Subcutaneous adipose tissue (tissue), 4 donors: Measurements from ENCODE around the gene SIL1. TPM values are rescaled to one million over a fixed set of nuclear protein-coding genes. Genes with fewer than 3 reads are reported as not detected.

Source experiments
- CTCF ChIP-seq: fragments of 450-650 bp; IDR thresholded peaks from one replicate; pipeline ENCODE4 v1.5.1; 2016; ENCODE audit warnings: low read depth, mild to moderate bottlenecking, control low read depth, antibody characterized with exemption, moderate library complexity
- total RNA-seq, 4 donors: library from RNA; depleted of rRNA; stranded (reverse); fragments of >200 nt; gene quantifications; one replicate each; pipeline ENCODE4 v1.1.0, GENCODE V29; 2016

Gene SIL1
- total RNA-seq, 4 donors from 2014 or later: 29.7 to 52.9 (median 44.8) TPM

GRCh38 chr5:139132515-139132914 is 65.7 kb downstream of the SIL1 start:
- TF ChIP-seq CTCF: no peak

- TF ChIP-seq CTCF: no peak
Observed at GRCh38 chr5:139131921-139132432, 66.2 kb downstream of the SIL1 start.

GRCh38 chr5:139131465-139131864 is 66.7 kb downstream of the SIL1 start:
- TF ChIP-seq CTCF: no peak

GRCh38 chr5:139131062-139131461 is 67.1 kb downstream of the SIL1 start:
- TF ChIP-seq CTCF: no peak

- no peak for TF ChIP-seq CTCF
Observed at GRCh38 chr5:139130214-139130613, 68.0 kb downstream of the SIL1 start.

GRCh38 chr5:139126711-139127111 is 71.5 kb downstream of the SIL1 start:
- no peak for TF ChIP-seq CTCF

- TF ChIP-seq CTCF: no peak
Observed at GRCh38 chr5:139125991-139126390, 72.2 kb downstream of the SIL1 start.
